Thyroid gland (tissue), 4 donors: Measurements from ENCODE around the gene FBH1. TPM values are rescaled to one million over a fixed set of nuclear protein-coding genes. Genes with fewer than 3 reads are reported as not detected.
"Not testable (repeated sequence)": the region's sequence is repeated elsewhere in the genome, so short reads cannot be mapped to it uniquely, and the experiment has no call there.

Experiments
- DNase-seq, 2 donors: peaks; one replicate each; pipeline ENCODE4 v3.0.0-alpha.2; 2019
- H3K27ac ChIP-seq, 3 donors: fragments of 200-600 bp; sonication (generic); 1 replicate in 2 of 3; 2 replicates in 1 of 3; pipeline ENCODE4 v1.5.1; 2016 to 2019; ENCODE audit warnings: mild to moderate bottlenecking in 1 of 3, moderate library complexity in 1 of 3
- H3K27me3 ChIP-seq: fragments of 200-600 bp; sonication (generic); one replicate; pipeline ENCODE4 v1.5.1; 2019
- H3K36me3 ChIP-seq, 2 donors: fragments of 200-600 bp; sonication (generic); one replicate each; pipeline ENCODE4 v1.5.1; 2016 to 2019
- H3K4me1 ChIP-seq, 2 donors: fragments of 200-600 bp; sonication (generic); one replicate each; pipeline ENCODE4 v1.5.1; 2017 to 2019
- H3K4me3 ChIP-seq, 3 donors: fragments of 200-600 bp; sonication (generic); replicated peaks in 1 of 3; 1 replicate in 2 of 3; 2 replicates in 1 of 3; pipeline ENCODE4 v1.5.1; 2016; ENCODE audit warnings: mild to moderate bottlenecking in 1 of 3
- H3K9me3 ChIP-seq: fragments of 200-600 bp; sonication (generic); one replicate; pipeline ENCODE4 v1.5.1; 2017
- CTCF ChIP-seq, 6 experiments: fragments of 200-600 bp in 3 of 6; fragments of 450-650 bp in 3 of 6; sonication (generic) in 3 of 6; IDR thresholded peaks; one replicate each; pipeline ENCODE4 v1.5.1; 2016 to 2019; ENCODE audit warnings: antibody characterized with exemption in 6 of 6, mild to moderate bottlenecking in 2 of 6, inconsistent platforms in 1 of 6, moderate library complexity in 1 of 6
- POLR2A ChIP-seq, 2 donors: fragments of 450-650 bp; IDR thresholded peaks; one replicate each; pipeline ENCODE4 v1.6.1; 2017; ENCODE audit warnings: antibody characterized with exemption in 2 of 2, mild to moderate bottlenecking in 2 of 2, moderate library complexity in 1 of 2
- WGBS, 2 donors: methylation state at CpG; one replicate each; pipeline ENCODE4 v1.1.5; 2017; 5-methylcytosine and 5-hydroxymethylcytosine counted together
- intact Hi-C: fragments of 100-400 bp; cut with DNase I; formaldehyde crosslinking; loops from one replicate; pipeline ENCODE4 v1.15.1; 2023
- total RNA-seq, 4 donors: library from RNA; depleted of rRNA; stranded (reverse); fragments of >200 nt; gene quantifications; one replicate each; pipeline ENCODE4 v1.2.3, GENCODE V29; 2016

FBH1 gene
- total RNA-seq, 4 donors from 2014 or later = 88.3 to 100 (median 94.8) TPM

GRCh38 chr10:5959142-5959541, 69.1 kb downstream of the FBH1 start:
- H3K27ac ChIP-seq = no peak overlapping the region
- no peaks in the 10 kb centered on the region for H3K4me1 ChIP-seq
- H3K27me3 ChIP-seq = no peaks in the 10 kb centered on the region
- intact Hi-C loops = no loop called here
- no peaks in the 10 kb centered on the region for H3K9me3 ChIP-seq
- no peaks in the 10 kb centered on the region for H3K36me3 ChIP-seq
- WGBS, 2 donors = 91 to 93% methylated on average over 5 of the region's 5 CpGs
- H3K4me3 ChIP-seq = no peak overlapping the region
- DNase-seq = no peak
- TF ChIP-seq CTCF (IDR thresholded peaks at IDR 0.05) = no peak
- no peak for TF ChIP-seq POLR2A (IDR thresholded peaks at IDR 0.05)

- no peaks in the 10 kb centered on the region for H3K27me3 ChIP-seq
- no peaks in the 10 kb centered on the region for H3K9me3 ChIP-seq
- TF ChIP-seq POLR2A (IDR thresholded peaks at IDR 0.05) = no peak
- H3K4me1 ChIP-seq = no peaks in the 10 kb centered on the region
- DNase-seq = no peak
- H3K27ac ChIP-seq = no peak overlapping the region
- no peak overlapping the region for H3K4me3 ChIP-seq
- no peaks in the 10 kb centered on the region for H3K36me3 ChIP-seq
- intact Hi-C loops = no loop called here
- WGBS, 2 donors = 59 to 96% methylated on average over 4 to 8 of the region's 10 CpGs
Measured at GRCh38 chr10:5959581-5960069, 69.6 kb downstream of the FBH1 start.

- DNase-seq = no peak
- H3K4me3 ChIP-seq = no peak overlapping the region
- no peaks in the 10 kb centered on the region for H3K4me1 ChIP-seq
- H3K27me3 ChIP-seq = no peaks in the 10 kb centered on the region
- TF ChIP-seq POLR2A (IDR thresholded peaks at IDR 0.05) = no peak
- TF ChIP-seq CTCF (IDR thresholded peaks at IDR 0.05) = no peak
- no peak overlapping the region for H3K27ac ChIP-seq
- no peaks in the 10 kb centered on the region for H3K36me3 ChIP-seq
- 94 to 96% methylated on average over 13 to 18 of the region's 18 CpGs for WGBS, 2 donors
- intact Hi-C loops = no loop called here
- H3K9me3 ChIP-seq = no peaks in the 10 kb centered on the region
Measured at GRCh38 chr10:5960070-5960972, 70.3 kb downstream of the FBH1 start.

- H3K36me3 ChIP-seq, DNase-seq, H3K9me3 ChIP-seq, H3K4me1 ChIP-seq, intact Hi-C loops, H3K4me3 ChIP-seq, H3K27me3 ChIP-seq, H3K27ac ChIP-seq: not testable (repeated sequence)
- WGBS, 2 donors = 90 to 98% methylated on average over 10 of the region's 10 CpGs
Measured at GRCh38 chr10:5960973-5961275, 70.9 kb downstream of the FBH1 start.

GRCh38 chr10:5961405-5962100, 71.5 kb downstream of the FBH1 start:
- Histone ChIP-seq H3K4me3 (no peak overlapping the region), H3K4me1 (no peaks in the 10 kb centered on the region), H3K36me3 (no peaks in the 10 kb centered on the region), H3K27me3 (no peaks in the 10 kb centered on the region), H3K9me3 (no peaks in the 10 kb centered on the region), H3K27ac (no peak overlapping the region)
- no peak for DNase-seq
- no peak for TF ChIP-seq POLR2A (IDR thresholded peaks at IDR 0.05)
- TF ChIP-seq CTCF (IDR thresholded peaks at IDR 0.05) = no peak
- intact Hi-C loops = no loop called here
- 91 to 93% methylated on average over 28 to 29 of the region's 29 CpGs for WGBS, 2 donors

- H3K27ac ChIP-seq, DNase-seq, H3K27me3 ChIP-seq, intact Hi-C loops, H3K9me3 ChIP-seq, H3K36me3 ChIP-seq, H3K4me3 ChIP-seq, H3K4me1 ChIP-seq: not testable (repeated sequence)
- WGBS, 2 donors = 90 to 94% methylated on average over 9 to 10 of the region's 10 CpGs
Measured at GRCh38 chr10:5962358-5962940, 72.4 kb downstream of the FBH1 start.
